ENCODE data around the gene ZCCHC8.
A peak's percentile ranks its signal among the peaks of the same experiment; 100 is the strongest.
"Not testable (repeated sequence)": the region's sequence is repeated elsewhere in the genome, so short reads cannot be mapped to it uniquely, and the experiment has no call there.

ZCCHC8 gene

DNA sequence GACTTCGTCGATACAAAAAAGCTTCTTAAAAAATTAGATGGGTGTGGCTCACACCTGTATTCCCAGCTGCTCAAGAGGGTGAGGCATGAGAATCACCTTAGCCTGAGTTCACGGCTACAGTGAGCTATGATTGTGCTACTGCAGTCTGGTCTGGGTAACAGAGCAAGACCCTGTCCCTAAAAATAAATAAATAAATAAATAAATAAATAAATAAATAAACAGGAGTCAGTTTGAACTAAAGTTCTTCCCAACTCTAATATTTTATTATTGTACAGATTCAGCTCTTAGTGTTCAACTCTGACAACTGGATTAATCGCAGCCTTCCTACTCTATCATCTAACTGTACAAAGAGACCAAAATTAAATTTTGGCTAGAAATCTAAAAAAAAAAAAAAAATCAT lies 65.5 kb downstream of the ZCCHC8 start:
- DNase-seq (ENCODE audit: low read depth in 1 of 2, low spot score in 1 of 2), result no peak

DNA sequence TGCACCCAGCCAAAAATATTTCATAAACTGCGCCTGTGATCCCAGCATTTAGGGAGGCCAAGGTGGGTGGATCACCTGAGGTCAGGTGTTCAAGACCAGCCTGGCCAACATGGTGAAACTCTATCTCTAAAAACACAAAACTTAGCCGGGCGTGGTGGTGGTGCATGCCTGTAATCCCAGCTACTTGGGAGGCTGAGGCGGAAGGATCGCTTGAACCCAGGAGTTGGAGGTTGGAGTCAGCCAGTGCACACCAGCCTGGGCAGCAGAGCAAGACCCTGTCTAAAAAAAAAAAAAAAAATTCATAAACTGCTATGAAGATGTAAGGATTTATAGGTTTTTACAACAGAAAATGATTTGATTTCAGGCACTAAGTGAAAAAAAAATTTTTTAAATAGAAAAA lies 71.7 kb downstream of the ZCCHC8 start:
- not testable (repeated sequence) for DNase-seq (ENCODE audit: low read depth in 1 of 2, low spot score in 1 of 2)

- no peak for DNase-seq (ENCODE audit: low read depth in 1 of 2, low spot score in 1 of 2)
These were observed 73.3 kb downstream of the ZCCHC8 start for GRCh38 chr12:122427403-122427802.

GRCh38 chr12:122423258-122424165 lies 77.2 kb downstream of the ZCCHC8 start:
- DNase-seq (ENCODE audit: low read depth in 1 of 2, low spot score in 1 of 2), result no peak

DNA sequence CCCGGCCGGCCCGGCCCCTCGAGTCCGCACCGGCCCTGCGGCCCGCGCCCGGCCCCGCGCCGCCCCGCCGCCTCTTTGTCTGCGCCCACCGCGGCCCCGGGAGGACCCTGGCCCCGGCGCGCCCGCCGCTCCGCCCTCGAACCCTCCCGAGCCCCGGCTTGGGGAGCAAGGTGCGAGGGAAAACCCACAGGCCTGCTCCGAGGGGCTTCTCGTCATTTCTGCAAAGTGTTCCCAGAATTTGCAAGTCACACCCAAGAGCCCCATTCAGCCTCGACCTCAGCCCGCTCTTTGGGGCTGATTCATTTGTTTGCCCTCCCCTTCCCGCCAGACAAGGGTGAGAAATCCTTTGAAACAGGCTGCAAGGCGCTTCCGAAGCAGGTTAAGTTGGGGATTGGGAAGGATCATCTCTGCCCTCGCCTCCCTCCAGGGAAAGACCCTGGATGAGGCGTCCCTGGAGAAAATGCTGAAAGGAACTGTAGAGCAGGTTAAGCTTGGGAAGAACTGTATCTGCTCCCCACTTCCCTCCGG lies 77.9 kb downstream of the ZCCHC8 start:
- DNase-seq (ENCODE audit: low read depth in 1 of 2, low spot score in 1 of 2), result peak in 1 of 2 donors; percentile 24

DNA sequence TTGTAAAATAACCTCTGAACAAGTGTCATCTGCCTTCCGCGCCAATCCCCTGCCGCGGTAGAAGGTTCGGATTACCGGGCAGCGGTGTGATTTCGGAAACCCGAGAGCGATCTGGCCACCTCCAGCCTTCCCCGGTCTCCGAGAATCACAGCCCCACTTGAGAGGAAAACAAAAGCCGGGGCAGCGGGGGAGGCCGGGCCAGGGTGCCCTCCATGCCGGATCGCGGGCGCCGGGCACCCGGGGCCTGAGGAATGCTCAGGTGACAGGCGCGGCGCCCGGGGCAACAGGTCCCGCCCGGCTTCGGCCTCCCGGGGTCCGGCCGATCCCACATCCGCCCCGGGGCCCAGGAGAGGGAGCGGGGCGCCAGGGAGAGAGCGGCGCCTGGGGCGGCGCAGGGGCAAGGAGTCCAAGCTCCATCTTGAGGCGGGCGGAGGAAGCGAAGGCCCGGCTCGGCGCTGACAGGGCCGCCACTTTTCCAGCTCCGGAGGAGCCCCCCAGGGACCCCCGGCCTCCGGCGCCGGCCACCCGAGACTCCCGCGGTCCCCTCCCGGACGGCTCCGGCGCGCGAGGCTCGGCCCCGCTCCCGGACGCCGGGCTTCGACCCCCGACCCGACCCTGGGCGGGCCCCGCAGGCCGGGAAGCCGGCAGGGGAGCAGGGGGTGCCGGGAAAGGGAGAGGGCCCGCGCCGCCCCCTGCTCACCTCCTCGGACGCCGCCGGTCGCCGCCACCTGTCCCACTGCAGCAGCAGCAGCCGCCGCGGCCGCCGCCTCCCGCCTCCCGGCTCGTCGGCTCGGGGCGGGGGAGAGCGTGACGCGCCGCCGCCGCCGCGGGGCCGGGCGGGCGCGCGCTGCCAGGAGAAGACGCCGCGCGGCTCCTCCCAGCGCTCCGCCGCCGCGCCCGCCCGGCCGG lies 78.7 kb downstream of the ZCCHC8 start, which contains the start of gene CLIP1:
Gene CLIP1, minus strand, starts transcription at position 849 of the 909 bp plus-strand sequence. CDS start 42,217 bp downstream, outside the sequence.
- peak; percentile 28 to 50 for DNase-seq (ENCODE audit: low read depth in 1 of 2, low spot score in 1 of 2)

All from activated T-helper 1 cell treated with anti-CD3 and anti-CD28 coated beads, Interleukin-2, amount 50 U/mL, for 16 hours (primary cell).